Stimulated activated CD4-positive, alpha-beta T cell treated with anti-CD3 and anti-CD28 coated beads, Interleukin-12 subunit alpha, Interleukin-12 subunit beta, amount 100 ng/mL, for 4 hours (primary cell): ENCODE measurements around the gene EPB41.
"Not testable (repeated sequence)": the region's sequence is repeated elsewhere in the genome, so short reads cannot be mapped to it uniquely, and the experiment has no call there.

Experiments used
- DNase-seq: peaks from one replicate; pipeline ENCODE4 v3.0.0-alpha.2; 2020

The EPB41 gene

GRCh38 chr1:28914228-28915030, at the start of gene EPB41:
EPB41 (plus strand) TSS chr1:28914569; CDS start chr1:28987438, 72,869 bp downstream.
- peak; percentile 90 for DNase-seq

GRCh38 chr1:28864695-28865094, 49.7 kb upstream of the EPB41 start:
- no peak for DNase-seq

- DNase-seq, result no peak
Measured at GRCh38 chr1:28865997-28866650, 48.2 kb upstream of the EPB41 start.

- no peak for DNase-seq
Measured at GRCh38 chr1:28867850-28868249, 46.5 kb upstream of the EPB41 start.

- no peak for DNase-seq
Measured at GRCh38 chr1:28869952-28870351, 44.4 kb upstream of the EPB41 start.

GRCh38 chr1:28871631-28872401, 42.6 kb upstream of the EPB41 start:
- no peak for DNase-seq

GRCh38 chr1:28875134-28875533, 39.2 kb upstream of the EPB41 start:
- not testable (repeated sequence) for DNase-seq

DNA sequence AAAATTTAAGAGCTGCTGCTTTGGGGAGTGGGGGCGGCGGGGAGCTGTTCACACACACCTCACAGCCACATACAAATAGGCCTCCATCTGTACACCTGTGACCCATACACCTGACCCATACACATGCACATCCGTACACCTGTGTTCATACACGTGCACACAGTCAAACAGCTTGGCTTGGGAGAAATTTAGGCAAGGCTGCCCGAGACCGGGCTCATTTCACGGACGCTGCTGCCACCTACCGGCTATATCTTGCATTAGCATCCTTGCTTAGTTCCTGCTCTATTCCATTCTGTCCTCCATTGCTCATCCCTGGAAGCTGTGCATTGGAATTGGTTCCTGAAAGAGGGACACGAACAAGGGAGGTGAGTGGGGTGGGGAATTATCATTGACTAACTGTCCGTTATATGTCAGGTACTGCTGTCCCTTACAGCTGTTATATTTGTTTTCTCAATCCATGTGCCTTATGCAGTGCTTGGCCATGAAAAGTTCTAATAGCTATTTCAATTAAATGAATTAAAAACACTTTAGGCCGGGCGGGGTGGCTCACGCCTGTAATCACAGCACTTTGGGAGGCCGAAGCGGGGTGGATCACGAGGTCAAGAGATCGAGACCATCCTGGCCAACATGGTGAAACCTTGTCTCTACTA, 37.1 kb upstream of the EPB41 start:
- peak; percentile 68 for DNase-seq

- DNase-seq, result no peak
Measured at GRCh38 chr1:28878796-28879195, 35.6 kb upstream of the EPB41 start.

GRCh38 chr1:28882009-28882628, 32.2 kb upstream of the EPB41 start:
- DNase-seq, result peak; percentile 76

DNA sequence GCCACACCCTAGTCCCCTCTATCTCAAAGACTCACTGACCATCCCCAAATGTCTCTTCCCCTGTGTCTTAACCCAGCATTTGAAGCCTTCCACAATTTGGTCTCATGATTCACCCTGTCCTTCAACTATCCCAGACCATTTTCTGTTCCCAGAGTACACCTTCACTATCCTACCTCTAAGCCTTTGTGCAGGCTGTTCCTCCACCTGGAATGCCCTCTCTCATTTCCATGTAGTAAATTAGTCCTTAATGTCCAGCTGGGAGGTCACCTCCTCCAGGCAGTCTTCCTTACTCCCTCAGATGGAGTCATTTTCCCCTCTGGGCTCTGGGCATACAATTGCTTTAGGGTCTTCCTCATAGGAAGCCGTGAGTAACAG, 31.1 kb upstream of the EPB41 start:
- DNase-seq, result no peak

DNA sequence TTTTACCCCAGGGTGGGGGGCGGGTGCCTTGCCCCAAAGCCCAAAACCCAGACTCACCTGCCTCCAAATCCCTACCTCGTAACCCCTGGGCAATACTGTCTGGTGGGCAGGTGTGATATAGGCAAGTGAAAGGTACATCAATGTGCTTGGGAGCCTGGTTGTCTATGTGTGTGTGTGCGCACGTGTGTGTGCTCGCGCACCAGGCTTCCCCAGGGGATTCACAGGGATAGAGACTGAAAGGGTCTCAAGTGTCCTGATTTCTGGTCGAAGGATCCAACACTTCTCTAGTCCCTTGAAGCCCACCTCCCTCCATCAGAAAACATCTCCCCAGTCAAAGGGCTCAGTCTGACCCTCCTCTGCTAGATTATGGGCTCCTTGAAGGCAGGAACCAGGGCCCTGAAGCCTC, 28.9 kb upstream of the EPB41 start:
- DNase-seq, result no peak

- DNase-seq, result peak; percentile 5
Measured at GRCh38 chr1:28885977-28886730, 28.2 kb upstream of the EPB41 start.

- DNase-seq, result peak; percentile 91
Measured at GRCh38 chr1:28886731-28887418, 27.5 kb upstream of the EPB41 start.

DNA sequence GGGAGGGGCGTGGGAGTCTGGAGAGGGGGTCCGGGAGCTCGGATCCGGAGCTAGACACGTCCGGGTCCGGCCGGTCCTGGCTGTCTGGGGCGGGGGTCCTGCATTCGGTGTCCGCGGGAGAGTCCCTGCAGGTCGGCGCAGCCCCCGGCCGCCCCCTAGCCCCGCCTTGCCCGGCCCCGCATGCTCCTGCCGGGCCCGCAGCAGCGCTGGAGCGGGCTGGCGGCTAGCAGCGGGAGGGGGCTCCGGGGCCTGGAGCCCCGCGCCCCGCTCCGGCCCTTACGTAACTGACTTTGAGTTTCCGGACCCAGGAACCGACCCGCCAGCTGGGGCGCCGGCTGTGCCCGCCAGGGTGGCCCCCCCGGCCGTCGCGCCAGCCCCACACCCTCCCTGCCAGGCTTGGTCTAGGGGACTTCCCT, 26.9 kb upstream of the EPB41 start:
- peak; percentile 37 for DNase-seq

DNA sequence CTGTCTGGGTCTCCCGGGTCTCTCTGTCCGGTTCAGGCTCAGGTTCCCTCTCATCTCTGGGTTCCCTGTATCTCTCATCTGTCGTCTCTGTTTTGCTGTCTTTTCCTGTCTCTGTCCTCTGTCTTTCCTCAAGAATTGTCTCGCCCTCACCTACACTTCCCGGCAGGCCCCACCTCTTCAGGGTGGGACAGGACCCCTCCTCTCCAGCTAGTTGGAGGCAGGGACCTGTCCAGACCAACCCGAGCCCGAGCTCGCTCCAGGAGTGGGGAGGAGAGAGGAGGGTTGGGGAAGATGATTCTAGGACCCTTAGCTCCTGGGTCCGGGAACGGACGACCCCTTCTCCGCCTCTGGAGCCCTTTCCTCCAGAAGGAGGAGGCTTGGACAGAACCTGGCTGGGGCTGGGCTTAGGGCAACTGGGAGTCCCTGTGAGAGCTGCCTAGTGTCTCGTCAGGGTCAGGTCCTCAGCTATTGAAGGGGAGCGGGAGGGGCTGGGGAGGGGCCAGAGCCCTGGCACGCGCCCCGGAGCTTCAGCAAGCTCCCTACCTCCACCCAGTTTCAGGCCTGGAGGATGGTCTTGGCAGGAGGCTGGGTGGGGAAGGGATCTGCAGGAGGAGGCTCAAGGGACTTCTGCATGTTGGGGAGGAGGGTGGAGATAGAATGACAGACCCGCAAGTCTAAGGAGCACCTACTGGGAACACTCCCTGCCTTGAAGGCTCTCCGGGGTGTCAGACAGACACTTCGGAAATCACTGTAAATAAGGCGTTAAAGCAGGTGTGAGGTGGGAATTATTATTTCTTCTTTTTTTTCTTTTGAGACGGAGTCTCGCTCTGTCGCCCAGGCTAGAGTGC, 26.3 kb upstream of the EPB41 start:
- no peak for DNase-seq

DNA sequence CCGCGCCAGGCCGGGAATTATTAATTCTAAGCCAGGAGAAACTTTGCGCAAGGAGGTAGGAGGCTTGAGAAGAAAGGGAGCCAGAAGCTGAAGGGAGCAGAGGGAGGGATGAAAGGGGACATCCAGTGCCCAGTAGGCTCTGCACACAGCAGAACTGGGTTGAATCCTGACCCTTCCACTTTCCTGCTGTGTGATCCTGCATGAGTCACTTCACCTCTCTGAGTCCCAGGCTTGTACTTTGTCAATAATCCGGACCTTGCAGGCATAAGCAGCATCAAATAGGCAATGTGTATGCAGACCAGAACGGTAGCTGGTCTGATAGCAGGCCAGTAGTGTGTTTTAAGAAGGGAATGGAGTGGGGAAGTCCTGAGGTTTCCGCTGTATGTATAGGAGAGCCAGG, 25.5 kb upstream of the EPB41 start:
- no peak for DNase-seq

GRCh38 chr1:28889357-28889756, 25.0 kb upstream of the EPB41 start:
- no peak for DNase-seq

GRCh38 chr1:28890435-28890834, 23.9 kb upstream of the EPB41 start:
- DNase-seq, result no peak

GRCh38 chr1:28890836-28891235, 23.5 kb upstream of the EPB41 start:
- no peak for DNase-seq
